Cardiac muscle cell (in vitro differentiated cells and primary cell): ENCODE measurements around the gene ZNF362. TPM values are rescaled to one million over a fixed set of nuclear protein-coding genes. Genes with fewer than 3 reads are reported as not detected.

Experiments
- DNase-seq, 2 donors: peaks; one replicate each; pipeline versions ENCODE4 v3.0.0 to v3.0.0-alpha.2; 2010 to 2017; ENCODE audit warnings: low read depth in 1 of 2, low spot score in 1 of 2
- H3K27ac ChIP-seq: fragments of 200-600 bp; sonication (generic); 2 replicates; pipeline ENCODE4 v1.5.1; 2016
- H3K27me3 ChIP-seq: fragments of 200-600 bp; sonication (generic); 2 replicates; pipeline ENCODE4 v1.6.0; 2016; ENCODE audit warnings: control low read depth
- H3K36me3 ChIP-seq: fragments of 200-600 bp; sonication (generic); 2 replicates; pipeline ENCODE4 v1.5.1; 2016; ENCODE audit warnings: control low read depth
- H3K4me1 ChIP-seq: fragments of 200-600 bp; sonication (generic); 2 replicates; pipeline ENCODE4 v1.8.1; 2017; ENCODE audit warnings: low read depth, mild to moderate bottlenecking, mixed run types
- H3K4me3 ChIP-seq: fragments of 200-600 bp; sonication (generic); 2 replicates; pipeline ENCODE4 v1.5.1; 2016; ENCODE audit warnings: mild to moderate bottlenecking
- H3K9me3 ChIP-seq: fragments of 200-600 bp; sonication (generic); 2 replicates; pipeline ENCODE4 v1.5.1; 2017; ENCODE audit warnings: low read depth, mild to moderate bottlenecking, control low read depth
- polyA plus RNA-seq: library from polyadenylated mRNA; unstranded; fragments of >200 nt; fragmentation: Nextera tagmentation; extraction: Ambion mirVana; gene quantifications from 2 replicates; pipeline ENCODE4 v1.2.1, GENCODE V29; 2016
- total RNA-seq: library from RNA; depleted of rRNA; stranded (reverse); fragments of >200 nt; gene quantifications from 2 replicates; pipeline ENCODE4 v1.2.3, GENCODE V29; 2016
- TF ChIP-seq, protein P1 (sequence below): IDR thresholded peaks from 2 replicates; pipeline ENCODE4 v1.5.1; 2012; ENCODE audit warnings: low read depth, mild to moderate bottlenecking, low read length

ZNF362 gene
- total and polyA plus RNA-seq, 2 experiments from 2014 or later, result 57.9 to 77.5 TPM

DNA sequence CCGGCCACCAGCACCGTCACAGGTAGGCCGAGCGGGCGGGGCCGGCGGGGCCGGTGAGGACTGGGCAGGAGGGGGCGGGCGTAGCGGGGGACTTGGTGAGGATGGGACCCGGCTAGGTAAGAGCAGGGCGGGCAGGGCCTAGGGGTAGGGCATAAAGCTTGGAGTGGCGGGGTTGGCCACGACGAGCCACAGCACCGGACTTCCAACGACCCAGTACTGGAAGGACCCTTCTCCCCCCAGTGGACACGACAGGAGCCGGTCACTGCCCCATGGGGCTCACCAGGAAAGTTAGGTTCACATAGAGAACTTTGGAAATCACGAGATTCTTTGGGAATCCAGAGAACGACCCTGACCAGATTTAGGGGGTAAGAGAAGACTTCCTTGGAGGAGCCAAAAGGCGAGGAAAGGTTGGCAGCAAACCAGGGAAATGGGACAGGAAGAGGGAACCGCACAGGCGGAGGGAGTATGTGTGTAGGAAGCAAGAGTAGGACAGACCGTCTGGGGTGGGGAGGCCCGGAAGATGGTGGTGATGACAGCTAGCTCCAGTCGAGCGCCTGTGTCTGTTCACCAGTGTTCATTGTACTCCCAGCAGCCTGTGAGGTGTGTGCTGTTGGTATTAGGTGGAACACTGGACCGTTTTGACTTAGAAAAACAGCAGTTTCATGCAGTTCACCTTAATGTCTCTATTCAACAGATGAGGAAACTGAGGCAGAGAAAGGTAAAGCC, 20.4 kb downstream of the ZNF362 start:
- TF ChIP-seq, protein P1, sequence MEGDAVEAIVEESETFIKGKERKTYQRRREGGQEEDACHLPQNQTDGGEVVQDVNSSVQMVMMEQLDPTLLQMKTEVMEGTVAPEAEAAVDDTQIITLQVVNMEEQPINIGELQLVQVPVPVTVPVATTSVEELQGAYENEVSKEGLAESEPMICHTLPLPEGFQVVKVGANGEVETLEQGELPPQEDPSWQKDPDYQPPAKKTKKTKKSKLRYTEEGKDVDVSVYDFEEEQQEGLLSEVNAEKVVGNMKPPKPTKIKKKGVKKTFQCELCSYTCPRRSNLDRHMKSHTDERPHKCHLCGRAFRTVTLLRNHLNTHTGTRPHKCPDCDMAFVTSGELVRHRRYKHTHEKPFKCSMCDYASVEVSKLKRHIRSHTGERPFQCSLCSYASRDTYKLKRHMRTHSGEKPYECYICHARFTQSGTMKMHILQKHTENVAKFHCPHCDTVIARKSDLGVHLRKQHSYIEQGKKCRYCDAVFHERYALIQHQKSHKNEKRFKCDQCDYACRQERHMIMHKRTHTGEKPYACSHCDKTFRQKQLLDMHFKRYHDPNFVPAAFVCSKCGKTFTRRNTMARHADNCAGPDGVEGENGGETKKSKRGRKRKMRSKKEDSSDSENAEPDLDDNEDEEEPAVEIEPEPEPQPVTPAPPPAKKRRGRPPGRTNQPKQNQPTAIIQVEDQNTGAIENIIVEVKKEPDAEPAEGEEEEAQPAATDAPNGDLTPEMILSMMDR, result no peak
- H3K4me1 ChIP-seq, result no peaks in the 10 kb centered on the region

DNA sequence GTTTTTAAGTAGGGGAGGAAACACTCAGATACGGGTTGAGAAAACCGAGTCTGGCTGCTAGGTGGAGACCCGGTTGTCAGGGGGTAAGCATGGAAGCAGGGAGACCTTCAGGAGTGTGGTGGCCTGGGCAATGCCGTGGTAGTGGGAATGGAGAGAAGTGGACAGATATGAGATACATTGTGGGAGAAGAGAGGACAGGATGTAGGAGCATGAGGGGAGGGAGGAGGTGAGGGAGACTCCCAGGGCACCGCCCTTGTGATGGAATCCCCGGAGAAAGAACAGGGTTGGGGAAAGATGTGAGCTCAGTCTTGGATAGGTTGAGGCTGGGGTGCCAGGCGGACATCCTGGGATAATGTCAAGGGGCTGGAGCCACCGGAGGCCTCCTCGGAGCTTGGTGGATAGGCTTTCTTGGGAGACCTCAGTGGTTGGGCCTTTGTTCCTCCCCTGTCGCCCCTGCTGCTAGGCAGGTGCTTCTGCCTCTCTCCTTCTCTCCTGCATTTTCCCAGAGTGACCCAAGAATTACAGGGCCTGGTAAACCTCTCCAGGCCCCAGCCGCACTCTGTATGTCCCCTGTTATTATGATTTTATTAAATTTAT, 21.3 kb downstream of the ZNF362 start:
- peaks cover 29% of the 10 kb centered on the region for H3K36me3 ChIP-seq
- no peaks in the 10 kb centered on the region for H3K9me3 ChIP-seq
- no peak for DNase-seq
- no peak overlapping the region for H3K27ac ChIP-seq
- no peaks in the 10 kb centered on the region for H3K27me3 ChIP-seq
- H3K4me3 ChIP-seq, result no peak overlapping the region
- TF ChIP-seq, protein P1, result no peak
- H3K4me1 ChIP-seq, result no peaks in the 10 kb centered on the region

More for the DNA sequence above, 20.4 kb downstream of the ZNF362 start:
- Histone ChIP-seq H3K27ac (no peak overlapping the region), H3K4me3 (no peak overlapping the region), H3K9me3 (no peaks in the 10 kb centered on the region), H3K36me3 (peaks cover 23% of the 10 kb centered on the region), H3K27me3 (no peaks in the 10 kb centered on the region)
- no peak for DNase-seq

DNA sequence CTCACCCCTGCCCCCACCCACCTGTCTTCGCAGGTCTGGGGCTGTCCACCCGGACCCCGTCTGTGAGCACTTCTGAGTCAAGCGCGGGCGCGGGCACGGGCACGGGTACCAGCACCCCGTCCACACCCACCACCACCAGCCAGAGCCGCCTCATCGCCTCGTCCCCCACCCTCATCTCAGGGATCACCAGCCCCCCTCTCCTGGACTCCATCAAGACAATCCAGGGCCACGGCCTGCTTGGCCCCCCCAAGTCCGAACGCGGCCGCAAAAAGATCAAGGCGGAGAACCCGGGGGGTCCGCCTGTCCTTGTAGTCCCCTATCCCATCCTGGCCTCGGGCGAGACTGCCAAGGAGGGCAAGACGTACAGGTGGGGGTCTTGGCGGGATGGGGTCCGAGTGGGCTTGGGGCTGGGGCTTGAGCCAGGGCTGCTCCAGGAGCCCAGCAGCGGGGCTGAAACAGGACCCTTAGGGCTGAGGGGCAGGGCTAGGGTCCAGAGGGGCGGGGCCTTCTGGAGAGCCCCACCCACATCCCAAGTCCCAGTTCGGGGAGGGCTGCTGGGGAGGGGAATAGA, 23.9 kb downstream of the ZNF362 start:
- Histone ChIP-seq H3K36me3 (peaks cover 37% of the 10 kb centered on the region), H3K27ac (no peak overlapping the region), H3K9me3 (no peaks in the 10 kb centered on the region), H3K4me1 (no peaks in the 10 kb centered on the region), H3K27me3 (no peaks in the 10 kb centered on the region), H3K4me3 (no peak overlapping the region)
- no peak for DNase-seq
- TF ChIP-seq, protein P1, result no peak

DNA sequence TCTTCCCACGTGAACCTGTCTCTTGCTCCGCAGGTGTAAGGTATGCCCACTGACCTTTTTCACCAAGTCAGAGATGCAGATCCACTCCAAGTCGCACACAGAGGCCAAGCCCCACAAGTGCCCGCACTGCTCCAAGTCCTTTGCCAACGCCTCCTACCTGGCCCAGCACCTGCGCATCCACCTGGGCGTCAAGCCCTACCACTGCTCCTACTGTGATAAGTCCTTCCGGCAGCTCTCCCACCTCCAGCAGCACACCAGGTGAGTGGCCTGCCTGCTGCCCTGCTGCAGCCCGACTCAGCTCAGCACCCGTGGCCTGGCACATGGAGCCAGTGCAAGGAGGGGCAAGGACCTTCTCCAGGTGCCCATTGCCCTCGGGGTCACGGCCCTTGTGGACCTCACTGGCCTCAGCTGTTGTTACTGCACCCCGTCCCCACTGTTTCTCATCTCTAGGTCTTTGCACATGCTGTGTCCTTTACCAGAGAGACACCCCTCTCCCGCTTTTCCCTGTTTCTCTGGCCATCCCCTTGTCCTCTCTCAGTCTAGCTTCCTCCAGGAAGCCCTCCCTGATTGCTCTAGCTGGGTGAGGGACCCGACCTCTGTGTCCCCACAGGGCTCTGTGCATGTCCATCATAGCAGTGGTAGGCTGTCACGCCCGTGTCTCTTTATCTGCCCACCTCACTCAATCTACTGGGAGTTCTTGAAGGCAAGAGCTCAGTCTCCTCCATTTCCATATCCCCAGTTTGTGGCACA, 25.4 kb downstream of the ZNF362 start:
- TF ChIP-seq, protein P1, result no peak
- DNase-seq, result no peak

DNA sequence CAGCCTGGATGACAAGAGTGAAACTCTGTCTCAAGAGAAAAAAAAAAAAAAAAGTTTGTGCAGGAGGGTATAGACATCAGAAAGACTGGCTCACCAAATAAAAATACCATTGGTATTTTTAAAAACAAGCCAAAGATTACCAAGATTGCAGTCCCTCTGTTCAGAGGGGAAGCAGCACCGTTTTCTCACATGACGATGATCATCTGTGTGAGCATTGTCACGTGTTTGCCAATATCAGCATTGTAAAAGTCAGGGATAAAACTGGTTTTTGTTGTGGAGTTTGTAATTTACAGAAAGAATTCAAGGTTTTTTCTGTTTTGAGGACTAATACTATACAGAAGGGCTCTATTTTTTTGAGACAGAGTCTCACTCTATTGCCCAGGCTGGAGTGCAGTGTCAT, 26.5 kb downstream of the ZNF362 start:
- peaks cover 40% of the 10 kb centered on the region for H3K36me3 ChIP-seq
- H3K9me3 ChIP-seq, result no peaks in the 10 kb centered on the region

More for the DNA sequence above, 25.4 kb downstream of the ZNF362 start:
- H3K4me1 ChIP-seq, result no peaks in the 10 kb centered on the region
- H3K36me3 ChIP-seq, result peaks cover 40% of the 10 kb centered on the region
- H3K27me3 ChIP-seq, result no peaks in the 10 kb centered on the region
- no peaks in the 10 kb centered on the region for H3K9me3 ChIP-seq
- no peak overlapping the region for H3K27ac ChIP-seq
- no peak overlapping the region for H3K4me3 ChIP-seq

More for the DNA sequence above, 26.5 kb downstream of the ZNF362 start:
- Histone ChIP-seq H3K4me1 (no peaks in the 10 kb centered on the region), H3K27ac (no peak overlapping the region), H3K4me3 (no peak overlapping the region), H3K27me3 (no peaks in the 10 kb centered on the region)
- TF ChIP-seq, protein P1, result no peak
- no peak for DNase-seq
